ENCODE data around the gene SIGLEC8. TPM values are rescaled to one million over a fixed set of nuclear protein-coding genes. Genes with fewer than 3 reads are reported as not detected.

SIGLEC8 gene
- total and polyA plus RNA-seq, 9 of the 15 experiments (the other 6 are each of a cell fraction or from before 2014, with no cell fraction given) = 0.04 to 0.65 (median 0.39) TPM

DNA sequence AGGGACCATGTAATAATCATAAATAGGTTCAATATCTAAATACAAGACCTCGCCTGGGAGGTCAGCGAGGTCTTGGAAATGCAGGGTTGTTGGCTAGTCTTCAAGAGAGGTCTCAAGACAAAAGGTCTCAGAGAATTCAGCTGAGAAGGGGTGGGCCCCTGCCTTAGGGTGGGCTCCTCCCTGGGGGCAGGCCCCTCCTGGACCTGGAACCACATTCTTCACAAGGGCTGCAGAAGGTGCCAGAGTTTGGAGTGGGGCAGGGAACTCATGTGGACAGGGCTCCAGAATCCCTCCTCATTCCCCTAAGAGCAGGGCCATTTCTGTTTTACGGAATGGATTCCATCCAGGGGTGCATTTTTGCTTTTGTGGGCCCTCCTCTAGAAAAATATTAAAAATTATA lies 30.2 kb upstream of the SIGLEC8 start:
- H3K4me3 ChIP-seq = no peak overlapping the region
- in situ Hi-C loops (cut with MboI) (no loop called here), intact Hi-C loops (cut with micrococcal nuclease) (no loop called here)
- H3K27me3 ChIP-seq (ENCODE audit: control insufficient read depth in 2 of 2, insufficient read depth in 2 of 2, low read length in 2 of 2) = no peaks in the 10 kb centered on the region
- no peaks in the 10 kb centered on the region for H4K20me1 ChIP-seq (replicated peaks; ENCODE audit: control insufficient read depth, insufficient read depth, low read length)
- ATAC-seq (no peak), DNase-seq (ENCODE audit: extremely low read depth in 1 of 4, low spot score in 3 of 4) (no peak), FAIRE-seq (no peak)
- no peaks in the 10 kb centered on the region for H3K9me1 ChIP-seq (ENCODE audit: control insufficient read depth, insufficient read depth, low read length)
- CTCF ChIA-PET (ENCODE audit: low intra/inter-chr PET ratio) = no interaction called here
- H3K36me3 ChIP-seq (ENCODE audit: control insufficient read depth, insufficient read depth, low read length) = no peaks in the 10 kb centered on the region
- no peak overlapping the region for H3K9ac ChIP-seq (ENCODE audit: insufficient read depth in 1 of 2, low read depth in 2 of 2, low read length in 2 of 2)
- H3K9me3 ChIP-seq (replicated peaks; ENCODE audit: control insufficient read depth, insufficient read depth, low read depth, low read length) = no peaks in the 10 kb centered on the region
- no peak overlapping the region for H2AFZ ChIP-seq (ENCODE audit: low read depth, low read length)
- 38% methylated on average over 3 of the region's 3 CpGs for WGBS (ENCODE audit: insufficient coverage, low coverage, missing lambda C conversion rate)
- no peaks in the 10 kb centered on the region for H3K79me2 ChIP-seq (ENCODE audit: control insufficient read depth, insufficient read depth, low read length)
- POLR2A ChIA-PET = interaction anchor here (1.7 kb wide), 1 partner anchor 10 kb away, joined by 4 read pairs; the partner anchor contains the start of gene CEACAM18
- H3K4me2 ChIP-seq (ENCODE audit: insufficient read depth, low read length) = no peak overlapping the region
- BruUV-seq (replicated peaks) = no TSS peak
- TF ChIP-seq MBD2 (IDR thresholded peaks at IDR 0.05; ENCODE audit: borderline replicate concordance, low read depth) (no peak), RFX5 (IDR thresholded peaks at IDR 0.05; ENCODE audit: low read depth, low read length) (no peak), SRSF3 (IDR thresholded peaks at IDR 0.05; ENCODE audit: insufficient read depth, low read length) (no peak), TEAD2 (tag; IDR thresholded peaks at IDR 0.05) (no peak), NFRKB (IDR thresholded peaks at IDR 0.05; ENCODE audit: low read depth) (no peak), ZNF134 (CRISPR knock-in tag; conservative IDR thresholded peaks at IDR 0.05) (no peak), ZHX1 (conservative IDR thresholded peaks at IDR 0.05; ENCODE audit: low read length) (no peak), ZNF586 (CRISPR knock-in tag; conservative IDR thresholded peaks at IDR 0.05) (no peak), GABPB1 (CRISPR knock-in tag; IDR thresholded peaks at IDR 0.05) (no peak), CBX8 (IDR thresholded peaks at IDR 0.05; ENCODE audit: borderline replicate concordance, extremely low read depth, low read depth, low read length, poor library complexity, severe bottlenecking) (no peak), PHTF2 (CRISPR knock-in tag; IDR thresholded peaks at IDR 0.05) (no peak), TRIM25 (IDR thresholded peaks at IDR 0.05; ENCODE audit: borderline replicate concordance) (no peak), COPS2 (conservative IDR thresholded peaks at IDR 0.05) (no peak), ZBTB8A (IDR thresholded peaks at IDR 0.05; ENCODE audit: partially characterized antibody) (no peak), ZNF41 (CRISPR knock-in tag; conservative IDR thresholded peaks at IDR 0.05) (no peak), SMARCA5 (IDR thresholded peaks at IDR 0.05) (no peak)
- TF ChIP-seq, protein P1, sequence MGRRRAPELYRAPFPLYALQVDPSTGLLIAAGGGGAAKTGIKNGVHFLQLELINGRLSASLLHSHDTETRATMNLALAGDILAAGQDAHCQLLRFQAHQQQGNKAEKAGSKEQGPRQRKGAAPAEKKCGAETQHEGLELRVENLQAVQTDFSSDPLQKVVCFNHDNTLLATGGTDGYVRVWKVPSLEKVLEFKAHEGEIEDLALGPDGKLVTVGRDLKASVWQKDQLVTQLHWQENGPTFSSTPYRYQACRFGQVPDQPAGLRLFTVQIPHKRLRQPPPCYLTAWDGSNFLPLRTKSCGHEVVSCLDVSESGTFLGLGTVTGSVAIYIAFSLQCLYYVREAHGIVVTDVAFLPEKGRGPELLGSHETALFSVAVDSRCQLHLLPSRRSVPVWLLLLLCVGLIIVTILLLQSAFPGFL (CRISPR knock-in tag; IDR thresholded peaks at IDR 0.05) = no peak
- TF ChIP-seq, protein P2, sequence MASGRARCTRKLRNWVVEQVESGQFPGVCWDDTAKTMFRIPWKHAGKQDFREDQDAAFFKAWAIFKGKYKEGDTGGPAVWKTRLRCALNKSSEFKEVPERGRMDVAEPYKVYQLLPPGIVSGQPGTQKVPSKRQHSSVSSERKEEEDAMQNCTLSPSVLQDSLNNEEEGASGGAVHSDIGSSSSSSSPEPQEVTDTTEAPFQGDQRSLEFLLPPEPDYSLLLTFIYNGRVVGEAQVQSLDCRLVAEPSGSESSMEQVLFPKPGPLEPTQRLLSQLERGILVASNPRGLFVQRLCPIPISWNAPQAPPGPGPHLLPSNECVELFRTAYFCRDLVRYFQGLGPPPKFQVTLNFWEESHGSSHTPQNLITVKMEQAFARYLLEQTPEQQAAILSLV (tag; IDR thresholded peaks at IDR 0.05) = no peak
- no peak overlapping the region for H3K27ac ChIP-seq (ENCODE audit: extremely low read depth, low read depth, low read length)
- peaks cover 1 to 5% of the 10 kb centered on the region in 2 experiments; a peak in 3 of 5 replicates for H3K4me1 ChIP-seq (replicated peaks in 1 of 2; ENCODE audit: control insufficient read depth in 2 of 2, insufficient read depth in 2 of 2, low read length in 2 of 2)

Data from K562 (cell line).